HG03342 (cell line): ENCODE data around the gene SRGAP3.

ENCODE experiments used
- ATAC-seq: cut with Tn5 transposase; IDR thresholded peaks from one replicate; pipeline ENCODE4 v1.9.1; 2021; ENCODE audit warnings: mild to moderate bottlenecking, moderate library complexity; ENCODE audit not compliant: unreplicated experiment

Gene SRGAP3

DNA sequence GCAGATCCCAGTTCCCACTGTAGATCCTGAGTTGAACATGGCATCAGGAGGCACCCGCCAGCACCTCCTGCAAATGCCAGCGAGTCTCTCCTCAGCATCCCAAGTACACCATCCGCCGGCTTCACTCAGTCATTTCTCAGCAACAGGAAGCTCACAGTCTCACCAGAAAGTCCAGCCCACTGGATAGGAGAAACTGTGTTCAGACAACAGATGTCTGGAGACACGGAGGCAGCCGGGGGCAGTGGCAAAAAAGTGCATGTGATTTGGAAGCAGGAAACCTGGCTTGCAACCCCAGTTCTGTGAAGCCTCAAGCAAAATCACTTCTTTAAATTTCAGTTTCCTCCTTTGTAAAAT, 68.7 kb downstream of the SRGAP3 start:
- no peak for ATAC-seq

GRCh38 chr3:9179826-9180763, 69.4 kb downstream of the SRGAP3 start:
- ATAC-seq: no peak

- ATAC-seq: no peak
These were observed 70.7 kb downstream of the SRGAP3 start for GRCh38 chr3:9178697-9179096.

DNA sequence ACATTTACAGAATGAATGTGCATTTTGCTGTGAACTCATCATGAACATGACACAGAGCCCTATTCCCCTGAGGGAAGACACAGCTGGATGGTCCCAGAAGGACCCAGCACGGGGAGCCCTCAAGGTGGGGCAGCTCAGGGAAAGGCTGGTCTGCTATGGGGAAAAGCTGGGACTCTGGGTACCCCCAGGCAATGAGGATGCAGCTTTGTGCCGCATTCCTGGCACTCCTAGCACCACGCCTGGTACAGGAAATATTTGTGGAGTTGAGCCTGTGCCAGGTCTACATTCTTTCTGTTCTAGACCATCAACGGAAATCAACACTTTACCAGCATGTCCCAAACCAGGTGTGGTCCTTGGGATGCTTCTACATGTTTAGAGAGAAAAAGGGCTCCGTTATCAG, 74.0 kb downstream of the SRGAP3 start:
- no peak for ATAC-seq

- ATAC-seq: no peak
These were observed 76.0 kb downstream of the SRGAP3 start for GRCh38 chr3:9173445-9173844.

- ATAC-seq: no peak
These were observed 76.6 kb downstream of the SRGAP3 start for GRCh38 chr3:9172851-9173321.

DNA sequence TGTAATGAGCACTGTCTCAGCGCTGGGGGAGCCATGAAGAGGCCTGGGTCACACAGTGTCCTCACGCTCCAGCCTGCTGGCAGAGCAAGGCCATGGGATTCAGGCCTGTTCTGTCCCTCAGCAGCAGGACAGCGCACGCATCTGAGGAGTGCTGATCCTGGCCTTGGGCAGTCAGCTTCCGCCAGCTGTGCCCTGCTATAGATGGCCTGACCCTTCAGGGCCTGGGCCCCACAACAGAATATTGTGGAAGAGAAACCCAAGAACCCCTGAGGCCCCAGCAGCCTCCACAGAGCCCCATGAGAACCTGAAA, 78.6 kb downstream of the SRGAP3 start:
- no peak for ATAC-seq

GRCh38 chr3:9169956-9170850, 79.2 kb downstream of the SRGAP3 start:
- ATAC-seq: no peak

GRCh38 chr3:9169326-9169725, 80.1 kb downstream of the SRGAP3 start:
- ATAC-seq: no peak

DNA sequence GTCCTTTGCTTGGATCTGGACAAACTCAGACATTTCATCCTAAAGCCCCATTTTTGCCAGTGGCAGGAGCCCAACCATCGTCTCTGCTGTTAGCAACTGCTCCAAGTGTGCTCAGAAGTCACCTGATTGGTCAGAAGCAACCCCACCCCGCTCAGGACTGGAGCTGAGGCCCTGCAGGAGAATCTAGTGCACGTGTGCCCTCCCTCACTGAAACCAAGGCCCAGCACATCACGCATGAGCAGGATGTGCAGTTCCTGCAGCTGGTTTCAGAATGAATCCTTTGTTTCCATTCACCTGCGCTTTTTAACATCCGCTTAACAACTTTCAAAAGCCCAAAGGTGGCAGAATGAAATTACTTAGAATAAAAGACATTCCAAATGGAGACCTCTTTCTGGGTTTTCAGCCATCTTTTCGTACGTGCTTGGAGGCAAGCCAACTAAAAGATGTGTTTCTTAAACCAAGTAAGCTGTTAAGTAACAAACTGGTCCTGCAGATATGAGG, 81.2 kb downstream of the SRGAP3 start:
- peak; percentile 99 for ATAC-seq

DNA sequence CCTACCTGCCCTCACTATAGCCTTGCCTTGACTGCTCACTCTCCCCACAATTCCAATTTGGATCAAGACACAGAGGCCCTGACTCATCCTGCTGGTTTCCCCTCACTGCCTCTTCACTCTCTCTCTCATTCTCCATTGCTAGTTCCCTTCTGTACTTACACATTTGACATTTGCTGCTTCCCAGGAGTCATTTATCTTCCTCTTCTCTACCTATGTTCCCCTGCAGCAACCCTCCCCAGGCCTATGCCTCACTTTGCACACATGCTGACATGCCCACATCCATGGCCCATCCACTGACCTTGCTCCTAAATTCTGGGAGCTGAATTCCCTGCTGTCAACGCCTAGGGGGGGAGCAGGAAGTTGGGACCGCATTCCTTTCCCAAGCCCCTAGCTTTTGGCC, 82.2 kb downstream of the SRGAP3 start:
- ATAC-seq: no peak

DNA sequence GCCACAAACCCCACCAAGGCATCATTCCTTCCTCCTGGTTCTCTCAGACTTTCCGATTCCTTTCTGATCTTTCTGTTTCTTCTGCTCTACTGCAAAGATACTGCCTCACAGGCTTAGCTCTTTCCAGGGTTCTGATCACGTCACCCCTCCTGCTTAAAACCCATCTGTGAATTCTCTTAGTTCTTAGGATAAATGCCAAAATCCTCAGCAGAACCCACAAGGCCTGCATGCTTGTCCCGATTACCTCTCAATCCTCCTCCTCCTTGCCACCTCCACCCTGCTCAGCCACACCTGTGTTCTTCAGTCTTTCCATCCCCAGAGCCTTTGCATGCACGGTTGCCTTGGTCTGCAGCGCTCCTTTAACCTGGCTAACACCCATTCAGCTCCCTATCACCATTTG, 84.0 kb downstream of the SRGAP3 start:
- no peak for ATAC-seq

GRCh38 chr3:9163289-9163688, 86.2 kb downstream of the SRGAP3 start:
- ATAC-seq: no peak

DNA sequence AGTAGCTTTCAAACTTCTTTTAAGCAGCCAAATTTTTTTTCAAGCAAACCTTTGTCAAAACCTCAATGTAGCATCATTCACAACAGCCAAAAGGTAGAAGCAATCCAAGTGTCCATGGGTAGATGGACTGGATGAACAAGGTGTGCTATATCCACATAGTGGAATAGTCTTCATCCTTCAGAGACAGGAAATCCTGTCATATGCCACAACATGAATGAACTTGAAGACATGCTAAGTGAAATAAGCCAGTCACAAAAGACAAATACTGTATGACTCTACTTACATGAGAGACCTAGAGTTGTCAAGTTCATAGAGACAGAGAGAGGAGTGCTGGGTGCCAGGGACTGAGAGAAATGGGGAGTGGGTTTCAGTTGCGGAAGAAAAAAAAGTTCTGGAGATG, 87.6 kb downstream of the SRGAP3 start:
- no peak for ATAC-seq

GRCh38 chr3:9161298-9161697, 88.1 kb downstream of the SRGAP3 start:
- ATAC-seq: no peak

DNA sequence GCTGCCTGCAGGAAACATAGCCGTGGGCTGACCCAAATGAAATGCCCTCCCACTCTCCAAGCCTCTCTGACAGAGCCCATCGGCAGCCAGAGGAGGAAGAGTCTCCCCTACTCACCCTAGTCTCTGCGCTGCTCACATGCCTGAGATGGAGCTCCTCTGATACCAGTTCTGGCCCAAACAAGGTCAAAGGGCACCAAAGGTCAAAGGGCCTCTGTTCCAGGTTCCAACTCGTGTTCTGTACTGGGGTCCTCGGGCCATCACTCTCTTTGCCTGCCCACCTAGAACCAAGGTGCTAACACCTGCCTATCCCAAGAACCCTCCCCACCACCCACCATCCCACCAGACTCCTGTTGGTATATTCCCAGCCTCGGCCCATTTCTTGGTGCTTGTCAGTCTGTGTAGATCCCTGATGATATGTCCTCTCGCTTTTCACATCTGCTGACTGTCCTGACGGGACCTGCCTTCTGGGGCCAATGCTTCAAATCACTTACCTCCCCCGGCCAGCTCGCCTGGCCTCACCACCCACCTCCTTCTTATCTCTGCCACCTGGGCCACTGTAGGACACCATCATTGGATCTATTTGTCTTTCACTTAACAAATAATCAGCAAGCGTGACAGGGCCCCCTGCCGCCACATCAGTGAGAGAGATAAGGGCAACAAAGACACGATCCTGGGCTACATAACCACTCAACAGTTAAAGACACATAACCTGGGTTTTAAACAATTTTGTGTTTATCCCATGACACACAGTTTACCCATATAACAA, 90.4 kb downstream of the SRGAP3 start:
- ATAC-seq: no peak

DNA sequence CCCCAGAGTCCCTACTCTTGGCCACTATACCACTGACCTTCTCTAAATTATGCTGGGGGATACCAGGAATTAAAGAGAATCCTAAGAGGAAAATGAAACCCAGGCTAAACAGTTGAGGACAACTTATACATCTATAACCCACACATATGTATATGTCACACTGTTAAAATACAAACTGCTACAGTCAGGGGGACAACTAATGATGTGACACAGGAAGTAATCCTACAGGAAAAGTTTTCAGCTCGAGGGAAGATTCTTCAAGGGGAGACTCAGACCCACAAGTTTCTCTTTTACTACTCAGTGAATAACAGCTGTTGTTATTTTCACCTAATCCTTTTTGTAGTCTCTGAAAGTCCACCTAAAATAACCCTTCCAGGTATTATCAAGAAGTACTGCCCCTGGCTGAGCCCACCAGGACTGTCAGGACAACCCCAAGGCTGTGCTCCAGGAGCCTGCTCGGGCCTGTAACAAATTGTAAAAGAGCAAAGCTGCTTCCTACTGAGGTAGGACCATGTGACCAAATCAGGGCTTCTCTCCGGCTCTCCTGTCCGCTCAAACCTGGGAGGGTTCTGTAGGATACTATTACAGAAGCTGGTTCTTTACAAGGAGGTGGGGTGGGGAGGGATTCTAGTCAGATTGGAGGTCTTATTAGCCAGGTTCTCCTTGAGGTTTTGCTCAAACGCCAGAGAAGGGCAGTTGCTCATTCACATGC, 91.6 kb downstream of the SRGAP3 start:
- no peak for ATAC-seq

DNA sequence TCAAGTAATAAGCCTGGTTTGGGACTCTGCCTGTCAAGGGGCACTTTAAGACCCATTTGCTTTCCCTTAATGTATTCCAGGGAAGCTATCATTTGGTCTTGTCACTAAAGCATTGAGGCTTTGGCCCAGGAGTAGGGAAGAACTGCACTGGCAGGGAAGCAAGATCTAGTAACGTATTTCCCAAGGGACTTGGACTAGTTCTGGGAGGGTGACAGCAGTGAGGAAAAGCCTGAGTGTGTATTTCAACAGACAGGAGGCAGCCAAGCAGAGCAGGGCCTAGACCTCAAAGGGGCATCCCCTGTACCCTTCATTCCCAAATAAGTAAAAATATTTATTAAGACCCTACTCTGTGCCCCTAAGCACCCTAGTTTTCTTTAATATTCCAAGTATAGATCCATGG, 92.8 kb downstream of the SRGAP3 start:
- no peak for ATAC-seq

GRCh38 chr3:9155028-9155427, 94.4 kb downstream of the SRGAP3 start:
- ATAC-seq: no peak

DNA sequence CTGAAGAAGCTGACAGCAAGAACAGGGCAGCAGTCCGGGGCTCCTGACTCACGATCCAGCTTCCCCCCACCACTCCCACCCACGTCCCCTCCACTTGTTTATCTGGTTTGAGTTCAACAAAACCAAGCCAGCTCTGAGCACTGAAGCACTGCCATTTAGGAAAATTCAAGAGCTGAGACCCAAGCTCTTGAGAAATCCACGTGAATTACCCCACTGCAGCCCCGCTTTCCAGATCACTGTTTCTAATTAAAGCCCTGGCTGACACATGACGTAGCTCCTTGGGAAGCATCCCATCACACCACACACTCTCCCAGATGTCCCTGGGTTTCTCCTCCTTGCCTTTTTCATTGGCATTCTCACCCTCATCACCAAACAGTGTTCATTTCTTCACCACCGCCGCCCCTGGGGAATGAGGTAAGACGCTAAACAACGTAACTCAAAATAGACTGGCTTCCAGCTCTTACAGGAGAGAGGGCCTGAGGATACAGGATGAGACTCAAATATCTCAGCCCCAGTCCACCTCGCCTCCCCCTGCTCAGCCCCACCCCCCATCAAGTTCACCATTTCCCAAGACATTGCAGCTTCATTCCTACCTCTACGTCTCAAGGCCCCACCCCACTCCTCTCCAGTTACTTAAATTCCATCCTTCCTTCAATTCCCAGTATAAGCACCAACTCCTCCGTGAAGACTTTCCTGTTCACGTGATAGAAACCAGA, 95.4 kb downstream of the SRGAP3 start:
- no peak for ATAC-seq
